ENCODE measurements around the gene RASSF3. TPM values are rescaled to one million over a fixed set of nuclear protein-coding genes. Genes with fewer than 3 reads are reported as not detected.
A peak's percentile ranks its signal among the peaks of the same experiment; 100 is the strongest.

Gene RASSF3
- polyA plus RNA-seq, 3 donors = 6.6 to 77.9 (median 14.5) TPM

GRCh38 chr12:64566122-64566521, 44.2 kb upstream of the RASSF3 start:
- Mint-ChIP-seq H3K4me1 (peaks cover 31% of the 10 kb centered on the region), H3K9me3 (peaks cover 0 to 3% (median 0%) of the 10 kb centered on the region in 7 donors), H3K36me3 (no peaks in the 10 kb centered on the region), H3K4me3 (no peak overlapping the region), H3K27me3 (ENCODE audit: low read depth in 3 of 3) (peaks cover 0 to 3% (median 2%) of the 10 kb centered on the region in 3 donors), H3K27ac (no peak overlapping the region)
- WGBS (ENCODE audit: insufficient coverage) = 97% methylated on average over 4 of the region's 4 CpGs
- Histone ChIP-seq H4K20me1 (ENCODE audit: insufficient read depth, low read length) (no peaks in the 10 kb centered on the region), H3K4me3 (replicated peaks in 1 of 3; ENCODE audit: low read depth in 2 of 3, low read length in 3 of 3) (no peak overlapping the region), H3K4me2 (replicated peaks; ENCODE audit: extremely low read depth, low read length, poor library complexity, severe bottlenecking) (no peak overlapping the region), H3K36me3 (replicated peaks in 1 of 2; ENCODE audit: control insufficient read depth in 1 of 2, insufficient read depth in 2 of 2, low read length in 2 of 2) (no peaks in the 10 kb centered on the region), H3K9me3 (replicated peaks in 1 of 2; ENCODE audit: control insufficient read depth in 1 of 2, insufficient read depth in 1 of 2, low read length in 2 of 2) (no peaks in the 10 kb centered on the region), H3K9ac (ENCODE audit: insufficient read depth, low read length, poor library complexity, severe bottlenecking) (no peak overlapping the region), H3K27ac (ENCODE audit: low read depth in 1 of 2, low read length in 2 of 2) (no peak overlapping the region), H3K27me3 (ENCODE audit: control insufficient read depth in 2 of 2, insufficient read depth in 2 of 2, low read length in 2 of 2) (no peaks in the 10 kb centered on the region), H2AFZ (ENCODE audit: insufficient read depth, low read depth, low read length, poor library complexity, severe bottlenecking) (no peak overlapping the region), H3K4me1 (ENCODE audit: control insufficient read depth in 1 of 2, insufficient read depth in 2 of 2, low read length in 2 of 2) (peaks cover 26% of the 10 kb centered on the region in 2 donors), H3K79me2 (ENCODE audit: insufficient read depth, low read length) (no peaks in the 10 kb centered on the region)
- TF ChIP-seq CTCF (IDR thresholded peaks at IDR 0.05) = no peak
- no peak for DNase-seq
- intact Hi-C loops (cut with micrococcal nuclease) = no loop called here

- Histone ChIP-seq H3K9ac (ENCODE audit: insufficient read depth, low read length, poor library complexity, severe bottlenecking) (no peak overlapping the region), H3K79me2 (ENCODE audit: insufficient read depth, low read length) (no peaks in the 10 kb centered on the region), H3K4me2 (replicated peaks; ENCODE audit: extremely low read depth, low read length, poor library complexity, severe bottlenecking) (no peak overlapping the region), H3K9me3 (replicated peaks in 1 of 2; ENCODE audit: control insufficient read depth in 1 of 2, insufficient read depth in 1 of 2, low read length in 2 of 2) (no peaks in the 10 kb centered on the region), H3K4me1 (ENCODE audit: control insufficient read depth in 1 of 2, insufficient read depth in 2 of 2, low read length in 2 of 2) (peaks cover 20% of the 10 kb centered on the region in 2 donors), H3K4me3 (replicated peaks in 1 of 3; ENCODE audit: low read depth in 2 of 3, low read length in 3 of 3) (no peak overlapping the region), H3K27me3 (ENCODE audit: control insufficient read depth in 2 of 2, insufficient read depth in 2 of 2, low read length in 2 of 2) (no peaks in the 10 kb centered on the region), H3K27ac (ENCODE audit: low read depth in 1 of 2, low read length in 2 of 2) (no peak overlapping the region), H3K36me3 (replicated peaks in 1 of 2; ENCODE audit: control insufficient read depth in 1 of 2, insufficient read depth in 2 of 2, low read length in 2 of 2) (no peaks in the 10 kb centered on the region), H2AFZ (ENCODE audit: insufficient read depth, low read depth, low read length, poor library complexity, severe bottlenecking) (peak overlapping the region; percentile 36), H4K20me1 (ENCODE audit: insufficient read depth, low read length) (no peaks in the 10 kb centered on the region)
- intact Hi-C loops (cut with micrococcal nuclease) = no loop called here
- peaks cover 0 to 3% (median 2%) of the 10 kb centered on the region in 3 donors for H3K27me3 Mint-ChIP-seq (ENCODE audit: low read depth in 3 of 3)
- H3K36me3 Mint-ChIP-seq = no peaks in the 10 kb centered on the region
- TF ChIP-seq CTCF (IDR thresholded peaks at IDR 0.05) = no peak
- H3K9me3 Mint-ChIP-seq = peaks cover 0 to 3% (median 0%) of the 10 kb centered on the region in 7 donors
- H3K4me3 Mint-ChIP-seq = no peak overlapping the region
- 50% methylated on average over 5 of the region's 7 CpGs for WGBS (ENCODE audit: insufficient coverage)
- DNase-seq = no peak
- H3K4me1 Mint-ChIP-seq = peaks cover 26% of the 10 kb centered on the region
- peak overlapping the region in 1 of 7 donors; percentile 69 for H3K27ac Mint-ChIP-seq
Observed at GRCh38 chr12:64566831-64567517, 43.3 kb upstream of the RASSF3 start.

All from CD14-positive monocyte (primary cell).